Measurements from ENCODE around the gene TIE1. TPM values are rescaled to one million over a fixed set of nuclear protein-coding genes. Genes with fewer than 3 reads are reported as not detected.

TIE1 gene
- total RNA-seq, 1 experiment from 2014 or later = not detected

DNA sequence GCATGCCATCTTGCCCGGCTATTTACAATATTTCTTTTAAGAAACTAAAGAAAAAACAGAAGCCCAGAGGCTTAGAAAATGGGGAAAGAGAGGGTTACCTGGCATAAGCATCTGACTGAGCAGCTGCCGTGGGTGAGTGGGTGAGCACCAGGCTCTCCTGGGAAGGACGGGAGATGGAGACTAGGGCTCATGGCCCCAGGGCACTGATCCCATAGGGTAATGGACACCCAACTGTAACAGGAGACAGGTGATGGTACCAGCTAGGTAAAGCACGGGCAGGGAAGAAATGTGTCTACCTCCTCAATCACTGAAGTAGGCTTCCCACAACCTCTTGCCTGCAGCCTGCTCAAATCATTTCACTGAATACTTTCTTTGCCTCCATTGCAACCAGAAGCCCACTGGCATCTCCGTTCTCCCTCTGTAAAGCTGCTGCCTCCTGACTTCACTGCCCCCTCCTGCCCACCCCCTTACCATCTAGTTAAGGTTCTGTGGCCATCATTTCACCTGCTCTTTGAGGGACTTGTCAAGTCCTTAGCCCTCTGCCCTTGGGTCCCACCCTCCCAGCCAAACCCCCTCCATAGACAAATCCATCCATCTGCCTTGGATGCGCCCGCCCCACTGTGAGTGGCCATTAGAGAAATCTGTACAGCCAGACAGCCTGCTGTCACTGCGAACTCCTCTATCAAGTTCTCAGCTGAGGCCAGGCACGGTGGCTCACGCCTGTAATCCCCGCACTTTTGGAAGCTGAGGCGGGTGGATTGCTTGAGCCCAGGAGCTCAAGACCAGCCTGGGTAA is 24.8 kb upstream of the TIE1 start:
- Histone ChIP-seq H3K4me3 (ENCODE audit: low read depth, low read length) (no peak overlapping the region), H3K36me3 (ENCODE audit: control insufficient read depth, insufficient read depth, low read length) (peaks cover 5% of the 10 kb centered on the region), H3K9me3 (no peaks in the 10 kb centered on the region), H3K4me1 (peaks cover 23% of the 10 kb centered on the region), H3K27me3 (replicated peaks; ENCODE audit: control insufficient read depth, insufficient read depth, low read length) (no peaks in the 10 kb centered on the region)
- peaks cover 20% of the 10 kb centered on the region for H3K36me3 Mint-ChIP-seq (ENCODE audit: insufficient read depth, unreplicated experiment)
- CTCF ChIA-PET = no interaction called here
- peaks cover 18% of the 10 kb centered on the region for H3K4me1 Mint-ChIP-seq (ENCODE audit: low read depth, unreplicated experiment)
- POLR2A ChIA-PET = no interaction called here
- no TSS peak for BruUV-seq (replicated peaks)
- H3K9me3 Mint-ChIP-seq (ENCODE audit: unreplicated experiment) = no peaks in the 10 kb centered on the region
- TF ChIP-seq, protein P1, sequence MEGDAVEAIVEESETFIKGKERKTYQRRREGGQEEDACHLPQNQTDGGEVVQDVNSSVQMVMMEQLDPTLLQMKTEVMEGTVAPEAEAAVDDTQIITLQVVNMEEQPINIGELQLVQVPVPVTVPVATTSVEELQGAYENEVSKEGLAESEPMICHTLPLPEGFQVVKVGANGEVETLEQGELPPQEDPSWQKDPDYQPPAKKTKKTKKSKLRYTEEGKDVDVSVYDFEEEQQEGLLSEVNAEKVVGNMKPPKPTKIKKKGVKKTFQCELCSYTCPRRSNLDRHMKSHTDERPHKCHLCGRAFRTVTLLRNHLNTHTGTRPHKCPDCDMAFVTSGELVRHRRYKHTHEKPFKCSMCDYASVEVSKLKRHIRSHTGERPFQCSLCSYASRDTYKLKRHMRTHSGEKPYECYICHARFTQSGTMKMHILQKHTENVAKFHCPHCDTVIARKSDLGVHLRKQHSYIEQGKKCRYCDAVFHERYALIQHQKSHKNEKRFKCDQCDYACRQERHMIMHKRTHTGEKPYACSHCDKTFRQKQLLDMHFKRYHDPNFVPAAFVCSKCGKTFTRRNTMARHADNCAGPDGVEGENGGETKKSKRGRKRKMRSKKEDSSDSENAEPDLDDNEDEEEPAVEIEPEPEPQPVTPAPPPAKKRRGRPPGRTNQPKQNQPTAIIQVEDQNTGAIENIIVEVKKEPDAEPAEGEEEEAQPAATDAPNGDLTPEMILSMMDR (IDR thresholded peaks at IDR 0.05; ENCODE audit: insufficient read depth in 1 of 2, low read depth in 1 of 2, low read length in 1 of 2, severe bottlenecking in 1 of 2, unreplicated experiment in 1 of 2) = no peak
- H3K27me3 Mint-ChIP-seq (ENCODE audit: insufficient read depth, unreplicated experiment) = no peaks in the 10 kb centered on the region
- H3K27ac Mint-ChIP-seq (ENCODE audit: unreplicated experiment) = peak overlapping the region; percentile 75
- H3K4me3 Mint-ChIP-seq (ENCODE audit: unreplicated experiment) = no peak overlapping the region
- no peak for DNase-seq
- intact Hi-C loops (cut with micrococcal nuclease; ENCODE audit: unreplicated experiment) = no loop called here

- Histone ChIP-seq H3K27me3 (replicated peaks; ENCODE audit: control insufficient read depth, insufficient read depth, low read length) (no peaks in the 10 kb centered on the region), H3K4me3 (ENCODE audit: low read depth, low read length) (no peak overlapping the region), H3K36me3 (ENCODE audit: control insufficient read depth, insufficient read depth, low read length) (peaks cover 5% of the 10 kb centered on the region), H3K4me1 (peaks cover 16% of the 10 kb centered on the region), H3K9me3 (no peaks in the 10 kb centered on the region)
- BruUV-seq (replicated peaks) = no TSS peak
- peaks cover 14% of the 10 kb centered on the region for H3K36me3 Mint-ChIP-seq (ENCODE audit: insufficient read depth, unreplicated experiment)
- peak in 1 of 2 experiments; percentile 41 for DNase-seq
- intact Hi-C loops (cut with micrococcal nuclease; ENCODE audit: unreplicated experiment) = no loop called here
- TF ChIP-seq, protein P1 (IDR thresholded peaks at IDR 0.05; ENCODE audit: insufficient read depth in 1 of 2, low read depth in 1 of 2, low read length in 1 of 2, severe bottlenecking in 1 of 2, unreplicated experiment in 1 of 2) = no peak
- ChIA-PET CTCF (no interaction called here), POLR2A (interaction anchor here (0.7 kb wide), 1 partner anchor 9 kb away, joined by 3 read pairs; the partner anchor contains the start of gene C1orf210)
- H3K4me1 Mint-ChIP-seq (ENCODE audit: low read depth, unreplicated experiment) = peaks cover 13% of the 10 kb centered on the region
- no peaks in the 10 kb centered on the region for H3K9me3 Mint-ChIP-seq (ENCODE audit: unreplicated experiment)
- no peaks in the 10 kb centered on the region for H3K27me3 Mint-ChIP-seq (ENCODE audit: insufficient read depth, unreplicated experiment)
- peak overlapping the region; percentile 75 for H3K27ac Mint-ChIP-seq (ENCODE audit: unreplicated experiment)
- H3K4me3 Mint-ChIP-seq (ENCODE audit: unreplicated experiment) = no peak overlapping the region
These were observed 24.1 kb upstream of the TIE1 start for GRCh38 chr1:43276673-43277072.

- DNase-seq = no peak
- peak overlapping the region; percentile 75 for H3K27ac Mint-ChIP-seq (ENCODE audit: unreplicated experiment)
- no peaks in the 10 kb centered on the region for H3K27me3 Mint-ChIP-seq (ENCODE audit: insufficient read depth, unreplicated experiment)
- peaks cover 16% of the 10 kb centered on the region for H3K4me1 ChIP-seq
- no peak overlapping the region for H3K4me3 Mint-ChIP-seq (ENCODE audit: unreplicated experiment)
- TF ChIP-seq, protein P1 (IDR thresholded peaks at IDR 0.05; ENCODE audit: insufficient read depth in 1 of 2, low read depth in 1 of 2, low read length in 1 of 2, severe bottlenecking in 1 of 2, unreplicated experiment in 1 of 2) = no peak
- no peaks in the 10 kb centered on the region for H3K27me3 ChIP-seq (replicated peaks; ENCODE audit: control insufficient read depth, insufficient read depth, low read length)
- no peaks in the 10 kb centered on the region for H3K9me3 Mint-ChIP-seq (ENCODE audit: unreplicated experiment)
- H3K4me3 ChIP-seq (ENCODE audit: low read depth, low read length) = no peak overlapping the region
- ChIA-PET POLR2A (interaction anchor here (0.6 to 0.7 kb wide), 2 partner anchors 8 kb away, joined by 3 read pairs; partner anchors contain the start of gene C1orf210), CTCF (interaction anchor here (0.7 kb wide), 1 partner anchor 115 kb away, joined by 3 read pairs; no protein-coding TSS in a partner anchor)
- H3K36me3 ChIP-seq (ENCODE audit: control insufficient read depth, insufficient read depth, low read length) = peaks cover 4% of the 10 kb centered on the region
- no TSS peak for BruUV-seq (replicated peaks)
- no peaks in the 10 kb centered on the region for H3K9me3 ChIP-seq
- H3K36me3 Mint-ChIP-seq (ENCODE audit: insufficient read depth, unreplicated experiment) = peaks cover 11% of the 10 kb centered on the region
- peaks cover 11% of the 10 kb centered on the region for H3K4me1 Mint-ChIP-seq (ENCODE audit: low read depth, unreplicated experiment)
- intact Hi-C loops (cut with micrococcal nuclease; ENCODE audit: unreplicated experiment) = no loop called here
These were observed 23.5 kb upstream of the TIE1 start for GRCh38 chr1:43277116-43277876.
